SKM-1 treated with dmso at 0.1 percent for 144 hours (cell line): ENCODE measurements around the gene ZNF112.
A peak's percentile ranks its signal among the peaks of the same experiment; 100 is the strongest.
"Not testable (repeated sequence)": the region's sequence is repeated elsewhere in the genome, so short reads cannot be mapped to it uniquely, and the experiment has no call there.

ENCODE experiments used
- DNase-seq: peaks from one replicate; lab custom pipeline; 2025; ENCODE audit not compliant: unreplicated experiment; lab: John Stamatoyannopoulos, UW

Gene ZNF112

DNA sequence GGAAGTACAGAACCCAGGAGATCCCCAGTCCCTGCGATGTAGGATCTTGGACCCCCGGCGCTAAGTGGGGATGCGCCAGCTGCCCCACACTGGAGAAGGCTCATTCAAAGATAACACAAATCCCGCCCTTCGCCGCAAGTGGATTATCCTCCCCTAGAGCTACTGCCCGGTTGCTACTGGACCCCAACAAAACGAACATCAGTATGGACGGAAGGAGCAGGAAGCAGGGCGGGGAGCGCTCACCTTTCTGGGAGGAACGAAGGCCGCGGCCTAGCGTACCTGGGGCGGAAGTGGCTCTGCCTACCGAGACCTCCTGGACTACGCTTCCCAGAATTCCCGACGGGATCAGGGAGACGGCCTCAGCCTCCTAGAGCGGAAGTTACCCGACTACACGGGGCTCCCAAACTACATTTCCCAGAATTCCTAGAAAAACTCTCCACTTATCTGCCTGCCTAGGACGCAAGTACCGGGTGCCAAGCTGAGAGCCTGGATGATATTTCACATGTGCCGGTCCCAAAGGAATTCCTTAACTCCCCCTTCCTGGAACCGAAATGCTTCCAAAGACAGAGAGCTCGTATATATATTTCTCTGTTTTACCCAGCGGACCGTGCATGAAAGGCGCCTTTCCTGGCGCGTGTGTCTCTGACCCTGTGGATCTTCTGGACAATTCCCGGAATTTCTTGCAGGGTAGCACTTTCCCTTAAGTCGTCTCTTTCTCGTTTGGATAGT is at the start of gene ZNF112:
Gene ZNF112 (minus strand): TSS at position 298 of the 729 bp plus-strand sequence. CDS start 16,141 bp downstream, outside the sequence.
- DNase-seq = no peak

DNA sequence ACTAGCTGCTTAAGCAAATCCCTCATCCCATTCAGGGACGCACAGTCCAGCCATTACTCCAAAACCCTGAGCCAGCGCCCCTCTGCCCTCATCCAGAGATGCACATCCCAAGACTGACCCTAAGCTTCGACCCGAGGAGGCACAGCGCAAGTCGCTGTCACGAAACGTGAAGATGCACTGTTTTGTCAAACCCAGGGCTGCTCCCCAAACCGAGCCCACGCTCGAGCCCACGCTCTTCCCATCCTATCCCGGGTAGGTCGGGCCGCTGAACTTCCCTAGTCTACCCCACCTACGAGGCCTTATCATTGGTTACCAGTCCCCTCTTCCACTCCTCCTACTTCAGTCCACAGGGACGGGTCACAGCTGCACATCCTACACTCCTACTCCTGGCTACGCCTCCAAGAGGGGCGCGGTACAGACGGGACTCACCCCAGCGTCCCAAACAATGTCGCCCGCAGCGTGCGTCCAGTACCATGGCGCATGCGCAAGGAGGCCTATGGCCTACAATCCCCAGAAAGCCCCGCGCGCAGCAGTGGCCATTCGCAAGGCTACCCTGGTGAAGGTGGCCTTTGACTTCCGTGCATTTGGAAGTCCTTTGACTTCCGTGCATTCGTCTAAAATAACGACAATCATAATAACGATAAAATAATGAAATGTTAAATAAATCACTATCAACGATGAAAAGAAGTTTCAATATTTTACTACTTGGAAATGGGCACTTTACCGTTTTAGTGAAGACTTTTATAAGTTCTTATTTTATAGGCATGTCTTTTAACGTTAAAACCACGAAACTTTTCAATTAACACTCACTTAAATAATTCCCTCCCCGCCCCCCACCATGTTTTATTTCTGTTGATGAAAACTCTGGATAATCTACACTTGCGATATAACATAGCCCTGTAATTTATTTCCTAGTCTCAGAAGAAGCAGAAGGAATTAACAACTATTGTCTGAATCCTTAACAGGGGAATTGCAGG is 44.9 kb upstream of the ZNF112 start, which contains the start of gene ZNF285:
Gene ZNF285 (minus strand): TSS at position 470 of the 977 bp plus-strand sequence. CDS start 4,395 bp downstream, outside the sequence.
- no peak for DNase-seq

- DNase-seq = not testable (repeated sequence)
Measured at GRCh38 chr19:44389268-44389667, 32.8 kb upstream of the ZNF112 start.

DNA sequence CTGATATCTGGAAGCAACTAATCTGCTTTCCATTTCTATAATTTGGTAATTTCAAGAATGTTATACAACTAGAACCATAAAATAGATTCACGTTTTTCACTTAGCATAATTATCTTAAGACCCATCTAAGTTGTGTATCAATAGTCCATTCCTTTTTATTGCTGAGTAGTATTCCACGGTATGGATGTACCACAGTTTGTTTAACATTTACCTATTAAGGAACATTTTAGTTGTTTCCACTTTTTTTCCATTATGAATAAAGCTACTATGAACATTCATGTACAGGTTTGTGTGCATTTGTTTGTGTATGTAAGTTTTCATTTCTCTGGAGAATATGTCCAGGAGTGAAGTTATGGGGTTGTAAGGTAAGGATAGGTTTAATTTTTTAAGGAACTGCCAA is 18.3 kb upstream of the ZNF112 start:
- no peak for DNase-seq

GRCh38 chr19:44371815-44372480 is 15.5 kb upstream of the ZNF112 start:
- no peak for DNase-seq

GRCh38 chr19:44367024-44367423 is 10.5 kb upstream of the ZNF112 start:
- DNase-seq = no peak

DNA sequence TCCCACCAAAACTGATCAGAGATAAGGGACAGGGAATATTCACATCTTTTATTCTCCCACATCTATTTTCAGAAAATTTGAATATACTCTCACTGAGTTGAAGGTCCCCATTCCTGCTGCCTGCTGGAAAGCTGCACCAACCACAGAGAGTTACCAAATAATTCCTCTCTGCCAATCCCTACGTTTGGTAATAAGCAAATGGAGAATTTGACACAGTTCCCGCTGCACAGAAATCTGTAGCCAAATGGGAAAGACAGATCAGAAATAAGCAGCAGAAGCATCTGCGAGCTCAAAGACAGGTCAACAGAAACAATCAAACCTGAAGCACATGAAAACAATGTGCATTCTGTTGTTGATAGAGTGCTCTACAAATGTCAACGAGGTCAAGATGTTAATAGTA is 9.9 kb downstream of the ZNF112 start:
- DNase-seq = no peak

DNA sequence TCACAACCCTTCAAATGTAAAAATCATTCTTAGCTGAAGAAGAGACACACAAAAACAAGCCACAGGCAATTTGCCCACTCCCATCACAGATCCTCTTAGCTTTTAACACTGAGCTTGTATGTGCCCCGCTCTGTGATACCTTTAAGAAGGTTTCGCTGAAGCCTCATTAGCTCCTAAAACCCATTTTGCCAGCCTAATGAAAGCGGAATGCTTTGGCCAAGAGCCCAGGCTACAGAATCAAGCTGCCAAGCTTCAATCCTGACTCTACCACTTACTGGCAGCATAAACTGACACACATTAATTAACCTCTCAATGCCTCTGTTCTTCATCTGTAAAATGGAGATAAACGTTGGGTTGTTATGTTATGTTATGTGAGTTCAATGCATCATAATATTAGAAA is 10.5 kb downstream of the ZNF112 start:
- no peak for DNase-seq

- no peak for DNase-seq
Measured at GRCh38 chr19:44344255-44344654, 12.2 kb downstream of the ZNF112 start.

- no peak for DNase-seq
Measured at GRCh38 chr19:44341794-44342193, 14.7 kb downstream of the ZNF112 start.

- not testable (repeated sequence) for DNase-seq
Measured at GRCh38 chr19:44334639-44335038, 21.8 kb downstream of the ZNF112 start.

GRCh38 chr19:44332145-44332544 is 24.3 kb downstream of the ZNF112 start:
- DNase-seq = no peak

GRCh38 chr19:44315883-44316282 is 40.6 kb downstream of the ZNF112 start:
- DNase-seq = no peak

DNA sequence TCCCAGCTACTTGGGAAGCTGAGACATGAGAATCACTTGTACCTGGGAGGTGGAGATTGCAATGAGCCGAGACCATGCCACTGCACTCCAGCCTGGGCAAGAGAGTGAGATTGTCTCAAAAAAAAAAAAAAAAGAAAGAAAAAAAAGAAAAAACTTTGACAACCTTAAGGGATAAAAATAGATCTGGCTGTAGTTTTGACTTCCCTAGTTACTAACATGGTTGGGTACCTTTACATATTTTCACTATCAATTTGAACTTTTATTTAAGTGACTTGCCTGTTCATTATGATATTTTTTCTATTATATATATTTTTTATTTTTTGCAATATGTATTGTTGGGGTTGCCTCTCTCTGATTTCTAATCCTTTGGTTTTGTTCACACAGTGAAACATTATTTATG is 43.2 kb downstream of the ZNF112 start:
- no peak for DNase-seq

DNA sequence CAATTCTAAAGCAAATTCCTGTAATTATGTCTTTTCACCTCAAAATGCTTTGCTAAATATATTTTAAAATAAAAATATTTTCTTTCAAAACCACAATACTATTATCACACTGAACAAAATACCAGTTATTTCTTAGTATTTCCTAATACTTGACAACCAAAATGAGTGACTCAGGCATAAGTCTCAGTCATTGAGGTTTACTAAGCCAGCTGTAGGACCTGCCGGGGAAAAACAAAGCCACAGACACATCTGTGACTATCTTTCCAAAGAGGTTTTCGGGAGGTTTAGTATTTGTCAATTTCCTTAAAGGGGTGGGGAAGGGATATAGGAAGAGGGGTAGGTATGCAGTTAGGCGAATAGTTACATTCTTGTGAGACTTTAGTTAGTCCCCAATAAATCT is 48.5 kb downstream of the ZNF112 start:
- no peak for DNase-seq

DNA sequence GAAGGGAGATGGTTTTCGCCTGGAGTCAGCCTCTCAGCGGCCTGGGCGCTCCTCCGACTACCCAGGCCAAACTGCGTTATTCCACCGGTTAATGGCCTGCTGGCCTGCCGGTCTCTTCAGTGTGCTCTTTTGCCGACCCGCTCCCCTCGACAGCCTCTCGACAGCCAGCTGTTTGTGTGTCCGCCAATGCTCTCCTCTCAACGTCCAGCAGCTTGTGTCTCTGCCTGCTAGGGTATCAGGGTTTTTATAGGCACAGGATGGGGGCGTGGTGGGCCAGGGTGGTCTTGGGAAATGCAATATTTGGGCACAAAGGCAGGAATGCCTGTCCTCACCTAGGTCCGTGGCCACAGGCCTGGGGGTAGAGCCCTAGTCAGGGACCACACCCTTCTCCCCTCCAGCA is 50.2 kb downstream of the ZNF112 start:
- no peak for DNase-seq

GRCh38 chr19:44305457-44305856 is 51.0 kb downstream of the ZNF112 start:
- DNase-seq = no peak

DNA sequence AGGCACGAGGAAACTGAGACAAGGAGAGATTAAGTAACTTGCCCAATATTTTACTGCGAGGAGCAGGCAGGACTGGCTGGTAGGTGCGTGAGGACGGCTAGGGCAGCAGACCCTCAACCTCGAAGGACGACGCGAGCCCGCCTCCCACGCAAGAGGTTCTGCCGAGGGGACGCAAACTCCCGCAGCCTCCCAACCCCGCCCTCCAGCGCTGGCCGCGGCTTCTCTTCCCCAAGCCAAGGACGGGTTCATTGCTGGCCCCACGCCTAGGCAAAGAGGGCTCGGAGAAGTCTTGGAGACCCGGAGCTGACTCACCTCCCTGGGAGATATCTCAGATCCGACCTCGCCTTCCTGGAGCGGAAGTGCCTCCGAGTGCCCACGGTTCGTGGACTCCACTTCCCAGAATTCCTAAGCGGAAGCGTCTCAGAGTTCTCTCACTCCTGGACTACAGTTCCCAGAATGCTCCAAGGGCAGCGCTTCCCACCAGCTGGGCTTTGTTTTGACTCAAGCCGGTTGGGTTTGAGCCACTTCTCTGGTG is 51.8 kb downstream of the ZNF112 start, which contains the start of gene ZNF235:
Gene ZNF235 (minus strand): TSS at position 367 of the 535 bp plus-strand sequence. CDS start 1,621 bp downstream, outside the sequence.
- DNase-seq = peak; percentile 66

DNA sequence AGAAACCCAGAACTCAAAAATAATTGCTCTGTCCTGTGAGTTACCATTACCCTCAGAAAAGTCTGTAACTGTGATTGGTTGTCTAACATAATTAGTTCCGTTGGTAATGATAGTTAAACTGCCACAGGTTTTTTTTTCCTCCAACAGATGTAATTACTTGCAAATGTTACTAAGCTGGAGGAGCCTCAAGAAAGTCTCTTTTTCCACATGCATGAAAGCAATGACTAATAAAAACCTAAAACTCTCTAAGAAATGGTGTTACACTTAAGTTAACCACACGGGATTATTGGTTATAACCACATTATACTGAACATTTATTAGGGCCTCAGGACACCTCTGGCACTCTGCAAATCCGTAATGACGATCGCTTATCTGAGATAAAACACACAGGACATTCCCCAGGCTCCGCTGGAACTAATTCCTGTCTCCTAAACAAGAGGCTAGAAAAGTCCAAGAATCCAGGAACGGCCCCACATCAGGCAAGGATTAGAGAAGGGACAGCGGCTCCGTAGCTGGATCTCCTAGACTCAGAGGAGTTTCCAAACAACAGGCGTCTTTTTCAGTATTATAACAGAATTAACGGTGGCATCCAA is 52.4 kb downstream of the ZNF112 start:
- DNase-seq = no peak

DNA sequence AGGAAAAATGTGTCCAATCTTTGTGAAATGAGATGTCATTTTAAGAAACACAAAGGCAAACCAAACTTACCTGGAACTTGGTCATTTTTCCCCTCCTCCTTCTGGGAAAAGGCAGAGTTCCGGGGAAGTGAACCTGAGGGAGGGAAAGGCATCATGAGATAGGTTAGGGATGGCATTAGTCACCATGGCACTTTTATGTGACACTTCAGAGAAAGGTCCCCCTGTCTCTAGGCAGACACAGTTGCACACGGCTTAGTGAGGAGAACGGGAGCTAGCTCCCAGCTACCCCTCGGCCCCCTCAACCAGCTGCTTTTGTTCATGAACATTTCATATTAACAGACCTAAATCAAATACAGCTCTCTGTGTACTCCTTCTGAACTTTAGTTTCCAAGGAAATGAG is 53.2 kb downstream of the ZNF112 start:
- DNase-seq = no peak
